Measurements from ENCODE around the gene LAMA4. TPM values are rescaled to one million over a fixed set of nuclear protein-coding genes. Genes with fewer than 3 reads are reported as not detected.

The LAMA4 gene
- total RNA-seq, 1 experiment from 2014 or later: 1.1 TPM

- no peak overlapping the region for H2BK20ac ChIP-seq (ENCODE audit: low read depth, low read length, poor library complexity, severe bottlenecking)
- H3K27ac ChIP-seq (ENCODE audit: insufficient read length, low read depth, low read length): no peak overlapping the region
- H3K36me3 Mint-ChIP-seq (ENCODE audit: insufficient read depth in 1 of 3, low read depth in 3 of 3): no peaks in the 10 kb centered on the region
- H3K4me1 ChIP-seq (ENCODE audit: insufficient read depth, low read length): no peaks in the 10 kb centered on the region
- no CpG with 5 or more reads among the region's 12 CpGs for WGBS (ENCODE audit: extremely low coverage, insufficient read length, low lambda C conversion rate)
- no peak for DNase-seq
- H3K4ac ChIP-seq (ENCODE audit: low read depth, low read length): no peak overlapping the region
- H2AFZ ChIP-seq (ENCODE audit: low read length): no peak overlapping the region
- no peak overlapping the region for H3K27ac Mint-ChIP-seq
- H3K23ac ChIP-seq (ENCODE audit: insufficient read length, low read depth, low read length): no peak overlapping the region
- no peak overlapping the region for H4K8ac ChIP-seq (replicated peaks; ENCODE audit: insufficient read length, low read depth, low read length)
- H3K79me1 ChIP-seq (ENCODE audit: insufficient read depth, low read depth, low read length, poor library complexity, severe bottlenecking): no peaks in the 10 kb centered on the region
- H2BK15ac ChIP-seq (ENCODE audit: low read depth, low read length): no peak overlapping the region
- H2BK12ac ChIP-seq (ENCODE audit: insufficient read length, low read depth, low read length): no peak overlapping the region
- no peak overlapping the region for H3K56ac ChIP-seq (ENCODE audit: insufficient read length, low read depth, low read length)
- H4K20me1 ChIP-seq (ENCODE audit: control insufficient read depth, insufficient read depth, insufficient read length): no peaks in the 10 kb centered on the region
- no peak overlapping the region for H3T11ph ChIP-seq (ENCODE audit: low read length)
- H3K4me3 Mint-ChIP-seq: no peak overlapping the region
- no peak overlapping the region for H3K14ac ChIP-seq (ENCODE audit: insufficient read depth, low read length)
- TF ChIP-seq CTCF (conservative IDR thresholded peaks at IDR 0.05): no peak
- H3K27me3 Mint-ChIP-seq (ENCODE audit: low read depth): no peaks in the 10 kb centered on the region
- no peak overlapping the region for H3K18ac ChIP-seq (ENCODE audit: insufficient read length, low read depth, low read length)
- H3K9me3 Mint-ChIP-seq: no peaks in the 10 kb centered on the region
- H3K9ac ChIP-seq (ENCODE audit: extremely low read depth, insufficient read length, low read length): no peak overlapping the region
- H2BK5ac ChIP-seq (ENCODE audit: insufficient read length, low read length): no peak overlapping the region
- H4K5ac ChIP-seq (ENCODE audit: insufficient read length, low read depth, low read length): no peak overlapping the region
- no peak overlapping the region for H3K4me2 ChIP-seq (ENCODE audit: insufficient read depth, insufficient read length, low read length)
- H4K91ac ChIP-seq (ENCODE audit: insufficient read length, low read depth, low read length): no peak overlapping the region
- no peaks in the 10 kb centered on the region for H3K23me2 ChIP-seq (ENCODE audit: insufficient read length, low read depth, low read length, poor library complexity, severe bottlenecking)
- no peaks in the 10 kb centered on the region for H3K27me3 ChIP-seq (ENCODE audit: insufficient read depth, low read length)
- no peaks in the 10 kb centered on the region for H3K79me2 ChIP-seq (ENCODE audit: insufficient read depth, low read length)
- H3K9me3 ChIP-seq (ENCODE audit: control insufficient read depth, low read depth, low read length): no peaks in the 10 kb centered on the region
- no peak overlapping the region for H2BK120ac ChIP-seq (ENCODE audit: low read depth, low read length, poor library complexity, severe bottlenecking)
- no peak overlapping the region for H2AK5ac ChIP-seq (ENCODE audit: insufficient read length, low read length)
- H3K4me1 Mint-ChIP-seq: no peaks in the 10 kb centered on the region
Observed at GRCh38 chr6:112144145-112144926, 110.0 kb downstream of the LAMA4 start.
